ENCODE data around the gene KIAA0232. TPM values are rescaled to one million over a fixed set of nuclear protein-coding genes. Genes with fewer than 3 reads are reported as not detected.

KIAA0232 gene
- polyA plus RNA-seq, 6 donors from 2014 or later: 5.8 to 14.6 (median 8.3) TPM; not detected in 1

- Mint-ChIP-seq H3K27me3 (peaks cover 11 to 43% (median 29%) of the 10 kb centered on the region in 3 donors), H3K4me1 (peaks cover 2 to 7% (median 5%) of the 10 kb centered on the region in 3 donors)
Observed at GRCh38 chr4:6772223-6772928, 10.2 kb upstream of the KIAA0232 start.

GRCh38 chr4:6773106-6773505 is 9.4 kb upstream of the KIAA0232 start:
- ATAC-seq (ENCODE audit: low read depth in 2 of 2) (no peak), DNase-seq (no peak)
- Mint-ChIP-seq H3K27me3 (peaks cover 11 to 43% (median 29%) of the 10 kb centered on the region in 3 donors), H3K4me3 (no peak overlapping the region), H3K4me1 (peaks cover 7 to 13% (median 10%) of the 10 kb centered on the region in 3 donors), H3K9me3 (peaks cover 0 to 2% (median 0%) of the 10 kb centered on the region in 7 donors), H3K36me3 (no peaks in the 10 kb centered on the region), H3K27ac (no peak overlapping the region)

More at GRCh38 chr4:6772223-6772928, 10.2 kb upstream of the KIAA0232 start:
- DNase-seq (no peak), ATAC-seq (ENCODE audit: low read depth in 2 of 2) (no peak)
- Mint-ChIP-seq H3K36me3 (no peaks in the 10 kb centered on the region), H3K9me3 (peaks cover 0 to 2% (median 0%) of the 10 kb centered on the region in 7 donors), H3K27ac (no peak overlapping the region), H3K4me3 (no peak overlapping the region)

GRCh38 chr4:6773616-6774540 is 8.6 kb upstream of the KIAA0232 start:
- Mint-ChIP-seq H3K4me3 (no peak overlapping the region), H3K27me3 (peaks cover 11 to 43% (median 29%) of the 10 kb centered on the region in 3 donors), H3K27ac (no peak overlapping the region), H3K36me3 (no peaks in the 10 kb centered on the region), H3K4me1 (peaks cover 7 to 14% (median 10%) of the 10 kb centered on the region in 3 donors), H3K9me3 (peaks cover 0 to 2% (median 0%) of the 10 kb centered on the region in 7 donors)
- DNase-seq: no peak
- no peak for ATAC-seq (ENCODE audit: low read depth in 2 of 2)

GRCh38 chr4:6775746-6776145 is 6.8 kb upstream of the KIAA0232 start:
- Mint-ChIP-seq H3K36me3 (no peaks in the 10 kb centered on the region), H3K9me3 (peaks cover 0 to 2% (median 0%) of the 10 kb centered on the region in 7 donors), H3K4me1 (peaks cover 7 to 14% (median 10%) of the 10 kb centered on the region in 3 donors), H3K27ac (no peak overlapping the region), H3K4me3 (no peak overlapping the region), H3K27me3 (peaks cover 7 to 40% (median 29%) of the 10 kb centered on the region in 3 donors)
- DNase-seq: no peak
- ATAC-seq (ENCODE audit: low read depth in 2 of 2): no peak

GRCh38 chr4:6776920-6777635 is 5.4 kb upstream of the KIAA0232 start:
- DNase-seq (no peak), ATAC-seq (ENCODE audit: low read depth in 2 of 2) (no peak)
- Mint-ChIP-seq H3K27me3 (peaks cover 4 to 33% (median 24%) of the 10 kb centered on the region in 3 donors), H3K4me1 (peaks cover 10 to 18% (median 14%) of the 10 kb centered on the region in 3 donors), H3K36me3 (no peaks in the 10 kb centered on the region), H3K4me3 (peak overlapping the region in 4 of 8 donors; percentile 12 to 51 (median 33)), H3K27ac (peak overlapping the region in 3 of 6 donors; percentile 5 to 49 (median 18)), H3K9me3 (peaks cover 0 to 2% (median 0%) of the 10 kb centered on the region in 7 donors)

- no peak for ATAC-seq (ENCODE audit: low read depth in 2 of 2)
- H3K9me3 Mint-ChIP-seq: peaks cover 0 to 2% (median 0%) of the 10 kb centered on the region in 7 donors
- H3K27ac Mint-ChIP-seq: peak overlapping the region in 4 of 6 donors; percentile 18 to 63 (median 56)
- H3K4me3 Mint-ChIP-seq: peak overlapping the region in 7 of 8 donors; percentile 25 to 83 (median 51)
- peaks cover 0 to 33% (median 24%) of the 10 kb centered on the region in 3 donors for H3K27me3 Mint-ChIP-seq
- peaks cover 10 to 18% (median 14%) of the 10 kb centered on the region in 3 donors for H3K4me1 Mint-ChIP-seq
- DNase-seq: peak; percentile 7
- H3K36me3 Mint-ChIP-seq: no peaks in the 10 kb centered on the region
Observed at GRCh38 chr4:6777636-6778281, 4.8 kb upstream of the KIAA0232 start.

GRCh38 chr4:6778435-6778834 is 4.1 kb upstream of the KIAA0232 start:
- Mint-ChIP-seq H3K9me3 (peaks cover 0 to 2% (median 0%) of the 10 kb centered on the region in 7 donors), H3K4me1 (peaks cover 10 to 18% (median 14%) of the 10 kb centered on the region in 3 donors), H3K27ac (no peak overlapping the region), H3K27me3 (peaks cover 0 to 32% (median 21%) of the 10 kb centered on the region in 3 donors), H3K4me3 (peak overlapping the region in 2 of 8 donors; percentile 32 to 48), H3K36me3 (no peaks in the 10 kb centered on the region)
- ATAC-seq (ENCODE audit: low read depth in 2 of 2): no peak
- DNase-seq: no peak

- H3K4me1 Mint-ChIP-seq: peaks cover 18 to 24% (median 19%) of the 10 kb centered on the region in 3 donors
- H3K36me3 Mint-ChIP-seq: no peaks in the 10 kb centered on the region
- peaks cover 0 to 2% (median 0%) of the 10 kb centered on the region in 7 donors for H3K9me3 Mint-ChIP-seq
- peak overlapping the region in 3 of 6 donors; percentile 54 to 81 (median 62) for H3K27ac Mint-ChIP-seq
- peak overlapping the region in 5 of 8 donors; percentile 12 to 90 (median 42) for H3K4me3 Mint-ChIP-seq
- ATAC-seq (ENCODE audit: low read depth in 2 of 2): no peak
- peaks cover 0 to 17% (median 12%) of the 10 kb centered on the region in 3 donors for H3K27me3 Mint-ChIP-seq
- no peak for DNase-seq
Observed at GRCh38 chr4:6779667-6780565, 2.6 kb upstream of the KIAA0232 start.

- Mint-ChIP-seq H3K4me1 (peaks cover 24 to 34% (median 30%) of the 10 kb centered on the region in 3 donors), H3K4me3 (peak overlapping the region; percentile 74 to 90 (median 84)), H3K36me3 (no peaks in the 10 kb centered on the region), H3K9me3 (no peaks in the 10 kb centered on the region), H3K27me3 (peaks cover 0 to 8% (median 6%) of the 10 kb centered on the region in 3 donors), H3K27ac (peak overlapping the region in 3 of 6 donors; percentile 80 to 89 (median 81))
- DNase-seq (no peak), ATAC-seq (ENCODE audit: low read depth in 2 of 2) (no peak)
Observed at GRCh38 chr4:6781113-6781512, 1.4 kb upstream of the KIAA0232 start.

- Mint-ChIP-seq H3K36me3 (no peaks in the 10 kb centered on the region), H3K27ac (peak overlapping the region; percentile 36 to 89 (median 80)), H3K4me1 (peaks cover 24 to 34% (median 30%) of the 10 kb centered on the region in 3 donors), H3K4me3 (peak overlapping the region; percentile 74 to 90 (median 84)), H3K27me3 (peaks cover 0 to 7% (median 6%) of the 10 kb centered on the region in 3 donors), H3K9me3 (no peaks in the 10 kb centered on the region)
- ATAC-seq (ENCODE audit: low read depth in 2 of 2) (no peak), DNase-seq (peak; percentile 15)
Observed at GRCh38 chr4:6781561-6781960, 966 bp upstream of the KIAA0232 start.

- peak overlapping the region in 1 of 6 donors; percentile 88 for H3K27ac Mint-ChIP-seq
- ATAC-seq (ENCODE audit: low read depth in 2 of 2) (peak in 1 of 2 donors; percentile 15), DNase-seq (no peak)
- H3K4me1 Mint-ChIP-seq: peaks cover 19 to 34% (median 30%) of the 10 kb centered on the region in 3 donors
- H3K4me3 Mint-ChIP-seq: peak overlapping the region in 2 of 8 donors; percentile 83 to 84
- peaks cover 0 to 5% of the 10 kb centered on the region in 2 donors for H3K36me3 Mint-ChIP-seq
- H3K9me3 Mint-ChIP-seq: no peaks in the 10 kb centered on the region
- H3K27me3 Mint-ChIP-seq: no peaks in the 10 kb centered on the region
Observed at GRCh38 chr4:6782846-6783110, 251 bp downstream of the KIAA0232 start.
